ENCODE results near the gene CSTF3. TPM values are rescaled to one million over a fixed set of nuclear protein-coding genes. Genes with fewer than 3 reads are reported as not detected.
A peak's percentile ranks its signal among the peaks of the same experiment; 100 is the strongest.

The CSTF3 gene
- total RNA-seq, 4 donors from 2014 or later = 11.2 to 23.3 (median 18.2) TPM

GRCh38 chr11:33172345-33172744, 11.1 kb upstream of the CSTF3 start:
- H3K4me1 ChIP-seq = peaks cover 0 to 3% (median 0%) of the 10 kb centered on the region in 3 donors
- WGBS, 2 donors = 89 to 96% methylated on average over 5 of the region's 5 CpGs
- TF ChIP-seq CTCF (IDR thresholded peaks at IDR 0.05) (no peak), POLR2A (IDR thresholded peaks at IDR 0.05) (no peak)
- no peak overlapping the region for H3K4me3 ChIP-seq
- H3K27me3 ChIP-seq = no peaks in the 10 kb centered on the region
- no peaks in the 10 kb centered on the region for H3K9me3 ChIP-seq
- intact Hi-C loops (cut with DNase I) = no loop called here
- no peaks in the 10 kb centered on the region for H3K36me3 ChIP-seq
- DNase-seq = no peak
- H3K27ac ChIP-seq = no peak overlapping the region

GRCh38 chr11:33171251-33171650, 10.0 kb upstream of the CSTF3 start:
- no peak for TF ChIP-seq POLR2A (IDR thresholded peaks at IDR 0.05)
- TF ChIP-seq CTCF (IDR thresholded peaks at IDR 0.05) = no peak
- no peaks in the 10 kb centered on the region for H3K27me3 ChIP-seq
- H3K4me1 ChIP-seq = peaks cover 0 to 8% (median 6%) of the 10 kb centered on the region in 3 donors
- H3K4me3 ChIP-seq = no peak overlapping the region
- no peaks in the 10 kb centered on the region for H3K9me3 ChIP-seq
- no peaks in the 10 kb centered on the region for H3K36me3 ChIP-seq
- DNase-seq = no peak
- H3K27ac ChIP-seq = no peak overlapping the region
- 84 to 88% methylated on average over 1 of the region's 1 CpG for WGBS, 2 donors
- intact Hi-C loops (cut with DNase I) = no loop called here

GRCh38 chr11:33168709-33169200, 7.5 kb upstream of the CSTF3 start:
- Histone ChIP-seq H3K4me3 (no peak overlapping the region), H3K27ac (peak overlapping the region in 1 of 4 donors; percentile 25), H3K9me3 (no peaks in the 10 kb centered on the region), H3K4me1 (peaks cover 0 to 10% (median 6%) of the 10 kb centered on the region in 3 donors), H3K27me3 (no peaks in the 10 kb centered on the region), H3K36me3 (no peaks in the 10 kb centered on the region)
- DNase-seq = no peak
- intact Hi-C loops (cut with DNase I) = loop anchor here (10.0 kb wide), 1 partner anchor 96 kb away; no protein-coding TSS in a partner anchor
- 38 to 39% methylated on average over 4 of the region's 4 CpGs for WGBS, 2 donors
- TF ChIP-seq CTCF (IDR thresholded peaks at IDR 0.05) (no peak), POLR2A (IDR thresholded peaks at IDR 0.05) (no peak)

- WGBS, 2 donors = 94% methylated on average over 8 of the region's 8 CpGs
- Histone ChIP-seq H3K9me3 (no peaks in the 10 kb centered on the region), H3K36me3 (no peaks in the 10 kb centered on the region), H3K4me3 (no peak overlapping the region), H3K27me3 (no peaks in the 10 kb centered on the region), H3K27ac (no peak overlapping the region), H3K4me1 (peaks cover 5 to 43% (median 27%) of the 10 kb centered on the region in 3 donors)
- intact Hi-C loops (cut with DNase I) = loop anchor here (5.0 to 10.0 kb wide), 2 partner anchors 102 to 164 kb away; no protein-coding TSS in a partner anchor
- TF ChIP-seq CTCF (IDR thresholded peaks at IDR 0.05) (no peak), POLR2A (IDR thresholded peaks at IDR 0.05) (no peak)
- DNase-seq = no peak
These were observed 1.6 kb upstream of the CSTF3 start for GRCh38 chr11:33162831-33163230.

- H3K4me1 ChIP-seq = peaks cover 5 to 59% (median 19%) of the 10 kb centered on the region in 3 donors
- DNase-seq = no peak
- H3K9me3 ChIP-seq = no peaks in the 10 kb centered on the region
- no peak for TF ChIP-seq POLR2A (IDR thresholded peaks at IDR 0.05)
- TF ChIP-seq CTCF (IDR thresholded peaks at IDR 0.05) = no peak
- H3K27me3 ChIP-seq = no peaks in the 10 kb centered on the region
- peak overlapping the region; percentile 47 to 89 (median 81) for H3K4me3 ChIP-seq
- intact Hi-C loops (cut with DNase I) = loop anchor here (5.0 to 10.0 kb wide), 2 partner anchors 104 to 167 kb away; no protein-coding TSS in a partner anchor
- peak overlapping the region; percentile 74 to 91 (median 86) for H3K27ac ChIP-seq
- H3K36me3 ChIP-seq = no peaks in the 10 kb centered on the region
- 0% methylated on average over 7 of the region's 7 CpGs for WGBS, 2 donors
These were observed 693 bp downstream of the CSTF3 start for GRCh38 chr11:33160587-33160986.
